ENCODE measurements around the gene C11orf68.
A peak's percentile ranks its signal among the peaks of the same experiment; 100 is the strongest.
"Not testable (repeated sequence)": the region's sequence is repeated elsewhere in the genome, so short reads cannot be mapped to it uniquely, and the experiment has no call there.

The C11orf68 gene

GRCh38 chr11:65911682-65912568 is 6.9 kb downstream of the C11orf68 start:
- peak; percentile 67 for DNase-seq

- DNase-seq: no peak
Measured at GRCh38 chr11:65907878-65908277, 11.0 kb downstream of the C11orf68 start.

DNA sequence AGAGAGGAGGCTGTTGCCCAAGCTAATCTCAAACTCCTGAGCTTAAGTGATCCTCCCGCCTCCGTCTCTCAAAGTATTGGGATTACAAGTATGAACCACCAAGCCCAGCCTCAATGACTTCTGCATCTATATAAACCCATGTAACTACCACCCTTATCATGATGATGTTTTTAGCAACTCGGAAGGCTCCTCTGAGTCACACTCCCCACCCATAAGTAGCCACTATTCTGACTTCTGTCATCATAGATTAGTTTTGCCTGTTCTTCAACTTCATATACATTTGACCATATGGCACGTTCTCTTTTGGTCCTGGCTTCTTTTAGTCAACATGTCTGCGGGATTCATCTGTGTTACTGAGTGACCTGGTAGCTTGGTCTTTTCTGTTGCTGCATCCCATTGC is 12.3 kb downstream of the C11orf68 start:
- DNase-seq: no peak

DNA sequence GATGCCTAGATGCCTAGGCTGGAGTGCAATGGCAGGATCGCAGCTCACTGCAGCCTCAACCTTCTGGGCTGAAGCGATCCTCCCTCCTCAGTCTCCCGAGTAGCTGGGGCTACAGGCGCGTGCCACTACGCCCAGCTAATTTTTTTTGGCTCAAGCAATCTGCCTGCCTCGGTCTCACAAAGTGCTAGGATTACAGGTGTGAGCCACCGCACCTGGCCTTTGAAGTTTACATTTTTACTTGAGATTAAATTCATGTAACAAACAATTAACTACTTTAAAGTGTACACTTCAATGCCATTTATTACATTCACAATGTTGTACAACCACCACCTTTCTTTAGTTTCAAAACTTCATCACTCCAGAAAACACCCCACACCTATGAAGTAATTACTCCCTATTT is 15.1 kb downstream of the C11orf68 start:
- DNase-seq: no peak

DNA sequence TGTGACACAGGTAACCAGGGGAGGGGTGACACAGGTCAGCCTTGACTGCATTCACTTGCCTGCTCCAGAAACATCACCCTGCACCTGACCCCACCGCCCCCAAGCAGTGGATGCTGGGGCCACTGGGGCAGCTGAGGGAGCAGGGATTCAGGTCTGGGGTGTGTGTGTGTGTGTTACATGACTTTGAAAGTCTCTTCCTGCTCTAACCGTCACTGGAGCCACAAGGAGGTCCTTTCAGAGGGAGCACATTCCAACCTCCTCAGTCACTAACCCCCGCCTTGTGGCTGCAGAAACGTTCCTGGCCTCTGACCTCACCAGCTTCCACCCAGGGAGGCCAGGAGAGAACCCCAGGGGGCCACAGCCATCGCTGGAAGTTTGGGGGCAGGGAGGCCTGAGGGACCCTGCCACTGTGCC is 15.8 kb downstream of the C11orf68 start:
- DNase-seq: no peak

DNA sequence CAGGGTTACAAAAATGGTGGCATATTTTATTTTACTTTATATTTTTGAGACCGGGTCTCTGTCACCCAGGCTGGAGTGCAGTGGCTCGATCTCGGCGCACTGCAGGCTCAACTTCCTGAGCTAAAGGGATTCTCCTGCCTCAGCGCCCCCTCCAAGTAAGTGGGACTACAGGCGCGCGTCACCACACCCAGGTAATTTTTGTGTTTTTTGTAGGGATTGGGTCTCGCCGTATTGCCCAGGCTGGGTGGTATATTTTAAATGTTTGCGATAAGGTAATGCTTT is 18.0 kb downstream of the C11orf68 start:
- DNase-seq: no peak

DNA sequence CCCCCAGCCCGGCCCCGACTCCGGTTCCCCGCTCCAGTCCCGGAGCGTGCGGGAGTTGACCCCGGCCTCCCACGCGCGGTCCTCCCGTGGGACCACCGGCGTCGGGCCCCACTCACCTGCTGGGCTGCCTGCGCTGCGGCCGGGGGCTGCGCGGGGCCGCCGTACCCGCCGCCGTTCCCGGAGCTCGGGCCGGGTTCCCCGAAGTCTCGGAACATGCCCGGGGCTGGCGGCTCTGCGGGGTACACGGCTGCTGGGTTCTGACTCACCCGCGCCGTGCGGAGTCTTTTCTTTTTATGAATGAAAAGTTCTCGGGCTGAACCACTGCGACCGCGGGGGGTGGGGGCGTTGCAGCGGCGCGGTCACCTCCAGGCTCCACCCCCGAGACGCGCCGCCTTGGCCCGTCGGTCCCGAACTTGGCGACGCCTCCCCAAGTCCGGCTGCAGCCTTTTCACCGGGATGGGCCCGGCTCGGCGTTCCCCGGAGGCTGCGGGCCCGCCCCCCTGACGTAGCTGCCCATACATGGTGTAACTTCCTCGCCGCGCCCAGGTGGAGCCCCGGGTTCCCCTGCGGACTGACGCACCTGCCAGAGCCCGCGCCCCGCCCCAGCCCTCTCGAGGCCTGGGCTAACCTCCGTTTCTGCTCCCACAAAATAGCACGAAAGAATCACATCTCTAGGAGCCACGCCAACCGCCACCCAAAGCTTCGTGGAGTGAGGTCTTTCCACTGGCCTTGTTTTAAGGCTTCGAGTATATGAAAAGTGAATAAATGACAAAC is 18.6 kb downstream of the C11orf68 start, which contains the start of gene FOSL1:
FOSL1 (minus strand) TSS at position 264 of the 774 bp plus-strand sequence; CDS start at position 215, 49 bp downstream.
- no peak for DNase-seq

GRCh38 chr11:65899356-65900124 is 19.3 kb downstream of the C11orf68 start:
- no peak for DNase-seq

GRCh38 chr11:65898656-65899355 is 20.1 kb downstream of the C11orf68 start:
- DNase-seq: no peak

DNA sequence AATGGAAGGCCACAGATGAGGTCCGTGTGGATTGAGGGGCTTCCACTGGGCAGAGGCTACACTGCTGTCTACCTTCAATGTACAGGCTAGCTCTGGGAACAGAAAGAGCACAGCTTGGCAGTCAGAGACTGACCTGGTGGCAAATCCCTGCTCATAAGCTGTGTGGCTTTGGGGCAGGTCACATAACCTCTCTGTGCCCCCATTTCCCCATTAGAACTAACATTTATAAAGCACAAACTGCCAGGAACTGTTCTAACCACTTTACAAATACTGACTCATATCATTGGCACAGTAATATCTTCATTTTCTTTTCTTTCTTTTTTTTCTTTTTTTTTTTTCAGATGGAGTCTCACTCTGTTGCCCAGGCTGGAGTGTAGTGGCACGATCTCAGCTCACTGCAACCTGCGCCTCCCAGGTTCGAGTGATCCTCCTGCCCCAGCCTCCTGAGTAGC is 21.8 kb downstream of the C11orf68 start:
- DNase-seq: no peak

GRCh38 chr11:65896034-65896999 is 22.5 kb downstream of the C11orf68 start:
- DNase-seq: no peak

DNA sequence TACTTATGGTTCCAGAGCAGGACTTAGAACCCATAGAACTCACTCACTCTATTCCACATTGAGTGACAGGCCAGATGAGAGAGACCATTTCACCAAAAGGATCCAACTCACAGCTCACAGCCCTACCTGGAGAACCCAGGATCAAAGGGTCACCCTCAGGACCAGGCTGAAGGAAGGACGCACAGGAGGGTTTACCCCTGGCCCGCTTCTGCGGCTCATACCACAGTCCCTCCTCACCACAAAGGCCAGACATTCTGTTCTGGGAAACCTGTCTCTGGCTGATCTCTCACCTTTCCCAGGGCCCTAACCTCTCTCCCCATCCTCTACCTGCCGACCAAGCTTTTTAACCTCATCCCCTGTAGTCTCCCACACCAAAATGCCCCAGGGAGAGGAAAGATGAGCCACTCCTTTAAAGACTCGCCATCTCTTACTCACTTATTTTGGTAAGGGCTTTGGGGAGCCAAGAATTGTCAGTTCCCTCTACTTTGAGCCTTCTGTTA is 23.3 kb downstream of the C11orf68 start:
- no peak for DNase-seq

GRCh38 chr11:65894034-65894591 is 24.7 kb downstream of the C11orf68 start:
- no peak for DNase-seq

DNA sequence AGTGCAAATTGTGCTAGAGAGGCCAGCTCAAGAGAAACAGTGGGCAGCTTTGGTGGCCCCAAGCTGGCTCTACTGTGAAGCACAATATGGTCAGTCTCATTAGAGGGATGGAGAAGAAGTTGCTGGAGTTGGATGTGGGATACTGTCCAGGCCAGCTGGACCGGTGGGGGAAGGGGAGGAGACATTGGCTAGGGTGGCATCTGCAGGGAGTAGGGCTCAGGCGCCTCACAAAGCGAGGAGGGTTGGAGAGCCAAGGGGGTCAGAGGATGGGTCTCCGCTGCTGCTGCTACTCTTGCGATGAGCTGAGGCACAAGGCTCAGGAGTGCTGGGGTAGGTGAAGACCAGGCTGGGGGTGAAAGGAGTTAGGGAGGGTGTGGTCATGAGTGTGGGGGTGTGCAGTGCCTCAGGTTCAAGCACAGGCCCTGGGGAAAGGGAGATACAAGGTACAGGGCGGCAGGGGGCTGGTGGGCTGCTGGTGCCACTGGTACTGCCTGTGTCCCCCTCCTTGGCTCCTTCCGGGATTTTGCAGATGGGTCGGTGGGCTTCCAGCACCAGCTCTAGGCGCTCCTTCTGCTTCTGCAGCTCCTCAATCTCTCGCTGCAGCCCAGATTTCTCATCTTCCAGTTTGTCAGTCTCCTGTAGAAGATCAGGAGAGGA is 26.1 kb downstream of the C11orf68 start:
- no peak for DNase-seq

DNA sequence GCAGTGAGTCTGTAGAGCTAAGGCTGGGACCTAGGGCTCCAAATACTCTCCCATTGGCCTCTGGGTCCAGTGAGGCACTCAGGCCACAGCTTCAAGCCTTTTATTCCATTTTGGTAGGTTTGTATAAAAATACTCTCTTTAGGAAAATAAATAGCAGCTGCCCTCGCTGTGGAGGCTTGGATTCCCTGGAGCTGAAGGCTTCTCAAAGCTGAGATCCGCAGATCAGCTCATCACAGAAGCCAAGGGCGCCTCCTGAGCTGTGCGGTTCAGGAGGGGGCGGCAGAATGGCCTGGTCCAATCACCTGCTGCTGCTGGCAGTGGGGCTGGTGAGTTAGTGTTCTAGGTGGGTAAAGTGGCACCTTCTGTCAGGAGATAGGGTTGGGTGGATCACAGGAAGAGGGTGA is 26.7 kb downstream of the C11orf68 start:
- not testable (repeated sequence) for DNase-seq

DNA sequence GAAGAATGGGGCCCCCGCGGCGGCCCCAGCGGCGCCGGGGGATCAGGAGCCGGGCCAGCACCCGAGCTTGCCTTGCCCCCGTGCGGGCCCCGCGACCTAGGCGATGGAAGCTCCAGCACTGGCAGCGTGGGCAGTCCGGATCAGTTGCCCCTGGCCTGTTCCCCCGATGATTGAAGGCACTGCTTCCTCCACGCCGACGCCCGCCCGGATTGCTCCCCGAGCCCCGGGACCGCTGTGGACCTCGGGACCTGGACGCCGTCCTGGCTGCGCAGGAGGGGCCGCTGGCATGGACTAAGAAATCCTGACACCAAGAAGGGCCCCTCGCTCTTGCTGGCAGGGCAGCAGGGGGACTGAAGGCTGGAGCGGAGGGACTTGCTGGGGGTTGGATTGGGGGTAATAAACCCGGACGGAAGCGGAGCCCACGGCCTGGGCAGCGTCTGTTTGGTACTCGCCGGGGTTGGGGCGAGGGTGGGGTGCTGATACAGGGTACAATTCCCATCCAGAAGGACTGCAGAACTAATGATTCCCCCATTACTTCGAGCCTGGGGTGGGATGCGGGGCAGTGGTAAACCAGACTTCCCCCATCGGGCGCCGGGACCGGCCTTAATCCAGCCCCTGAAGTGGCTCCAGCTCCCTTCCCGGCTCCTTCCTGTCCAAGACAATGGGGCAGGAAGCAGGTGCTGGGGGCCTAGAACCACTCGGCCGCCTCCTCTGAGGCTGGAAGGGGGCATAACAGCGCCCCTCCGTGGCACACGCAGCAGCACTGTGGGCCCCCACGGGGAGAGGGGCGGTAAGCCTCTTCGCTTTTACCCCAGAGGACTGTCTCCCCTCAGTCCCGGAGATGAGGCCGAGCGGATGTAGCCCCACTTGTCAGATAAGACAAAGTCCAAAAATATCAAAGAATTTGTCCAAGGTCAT is 27.4 kb downstream of the C11orf68 start:
- no peak for DNase-seq

GRCh38 chr11:65890324-65891218 is 28.3 kb downstream of the C11orf68 start, which contains the start of gene CCDC85B:
Gene CCDC85B (plus strand): TSS chr11:65890673. CDS start chr11:65890784, 111 bp downstream.
- peak; percentile 87 for DNase-seq
